NCI-H1048 (cell line): ENCODE results near the gene HTR7.
"Not testable (repeated sequence)": the region's sequence is repeated elsewhere in the genome, so short reads cannot be mapped to it uniquely, and the experiment has no call there.

Experiments
- DNase-seq: peaks from one replicate; lab custom pipeline; 2025; lab: John Stamatoyannopoulos, UW

Gene HTR7

GRCh38 chr10:90857635-90858460 lies at the start of gene HTR7:
TSS of gene HTR7 (minus strand) at chr10:90858039. CDS start at chr10:90857671, 368 bp downstream.
- no peak for DNase-seq

DNA sequence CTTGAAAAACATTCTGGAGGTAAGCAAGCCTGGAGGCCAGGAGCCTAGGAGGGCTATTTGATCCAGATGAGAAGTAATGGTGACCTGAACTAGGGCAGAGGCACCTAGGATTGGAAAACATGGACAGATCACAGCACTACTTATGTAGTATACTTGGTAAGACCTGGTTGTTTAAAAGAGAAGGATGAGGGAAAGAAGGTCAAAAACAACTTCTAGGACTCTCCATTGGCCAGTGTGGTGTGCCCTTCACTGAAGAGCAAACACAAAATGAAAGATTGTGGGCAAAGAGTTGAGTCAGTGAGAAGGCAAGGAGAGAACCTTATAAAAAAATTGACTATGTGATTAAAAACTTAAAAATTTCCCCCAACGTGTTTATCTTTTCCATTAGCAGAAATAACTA lies 48.8 kb upstream of the HTR7 start:
- DNase-seq: no peak

DNA sequence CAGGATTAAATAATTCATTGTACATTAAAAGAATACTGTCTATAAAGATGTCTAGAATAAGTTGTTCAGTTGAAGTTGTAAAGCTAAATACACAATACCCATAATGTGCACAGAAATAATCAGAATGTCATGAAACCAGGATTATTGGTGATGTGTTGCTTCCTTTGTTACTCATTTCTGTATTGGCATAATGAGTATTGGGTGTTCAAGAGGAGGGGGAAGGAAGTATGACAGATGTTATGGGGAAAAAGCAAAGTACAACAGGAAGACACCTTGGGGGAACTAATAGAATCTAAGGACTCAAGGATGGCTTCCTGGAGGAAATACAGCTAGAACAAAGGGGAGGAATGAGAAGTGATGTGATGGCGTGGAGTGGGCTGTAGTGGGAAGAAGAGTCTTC lies 48.1 kb upstream of the HTR7 start:
- DNase-seq: no peak

DNA sequence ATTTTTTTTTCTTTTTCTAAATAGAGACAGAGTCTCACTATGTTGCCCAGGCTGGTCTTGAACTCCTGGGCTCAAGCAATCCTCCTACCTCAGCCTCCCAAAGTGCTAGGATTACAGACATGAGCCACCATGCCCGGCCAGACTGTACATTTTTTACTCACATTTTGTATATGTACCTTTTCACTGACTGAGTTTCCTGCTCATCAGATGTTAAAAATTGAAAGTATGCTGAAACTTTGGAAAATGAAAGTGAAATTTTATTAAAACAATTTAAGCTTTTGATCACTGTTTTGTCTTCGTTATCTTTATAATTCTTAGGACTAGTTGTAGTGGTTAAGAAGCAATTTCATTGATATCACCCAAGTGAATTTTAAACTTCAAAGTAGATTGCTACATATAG lies 39.1 kb upstream of the HTR7 start:
- not testable (repeated sequence) for DNase-seq

GRCh38 chr10:90893190-90893589 lies 35.4 kb upstream of the HTR7 start:
- no peak for DNase-seq

- DNase-seq: no peak
These were observed 32.5 kb upstream of the HTR7 start for GRCh38 chr10:90890347-90890746.

DNA sequence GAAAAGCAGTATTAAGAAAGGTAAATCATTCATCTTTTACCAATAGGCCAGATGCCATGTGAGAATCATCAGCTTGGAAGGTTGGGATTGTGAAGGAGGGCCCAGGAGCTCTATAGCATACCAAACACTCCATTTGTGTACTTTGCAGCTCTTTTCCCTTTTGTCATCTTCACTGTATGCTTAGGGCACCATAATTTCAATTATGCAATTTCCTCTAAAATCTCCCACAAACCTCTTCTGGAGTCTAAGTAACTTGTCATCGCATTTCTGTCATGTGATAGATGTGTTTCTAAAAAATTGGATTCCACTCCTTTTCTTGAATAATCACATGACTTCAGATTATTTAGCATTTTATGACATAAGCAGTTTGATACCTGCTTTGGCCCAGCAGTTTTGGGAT lies 31.8 kb upstream of the HTR7 start:
- DNase-seq: no peak

DNA sequence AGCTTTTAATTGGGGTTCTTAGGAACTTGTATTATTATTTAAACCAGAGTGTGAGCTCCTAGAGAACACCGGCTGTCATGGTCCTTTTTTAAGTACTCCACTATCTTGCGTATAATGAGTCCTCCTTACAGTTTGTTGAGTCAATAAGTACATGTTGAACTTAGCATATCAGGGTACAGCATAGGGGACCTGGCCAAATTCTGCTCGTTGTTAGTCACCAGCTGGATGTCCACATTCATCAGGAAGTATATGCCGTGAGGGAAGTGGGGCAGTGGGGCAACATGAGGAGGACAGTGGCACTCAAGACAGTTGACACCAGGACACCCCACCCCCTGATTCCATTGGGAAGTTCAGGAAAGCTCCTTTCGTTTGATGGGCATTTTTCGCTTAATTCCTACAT lies 30.5 kb upstream of the HTR7 start:
- no peak for DNase-seq

GRCh38 chr10:90887555-90887954 lies 29.7 kb upstream of the HTR7 start:
- DNase-seq: no peak

DNA sequence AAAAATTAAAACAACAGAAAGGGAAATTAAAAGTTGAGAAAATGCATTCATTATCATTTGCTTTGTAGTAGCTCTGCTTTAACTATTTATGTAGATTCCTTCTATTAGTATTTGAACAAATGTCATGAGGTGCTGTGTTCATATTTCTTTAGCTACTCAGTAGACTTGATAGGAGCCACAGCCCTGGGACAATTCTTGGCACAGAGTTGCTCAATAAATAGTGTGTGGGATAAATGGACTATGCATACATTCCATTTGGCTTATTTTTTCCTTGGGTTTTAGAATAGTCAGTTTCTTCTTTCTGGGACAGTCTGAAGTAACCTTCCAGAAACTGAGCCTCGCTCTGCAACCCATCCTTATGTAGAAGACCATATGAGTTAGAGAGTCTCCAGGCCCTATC lies 27.3 kb upstream of the HTR7 start:
- DNase-seq: no peak

- no peak for DNase-seq
These were observed 26.6 kb upstream of the HTR7 start for GRCh38 chr10:90884431-90884830.

DNA sequence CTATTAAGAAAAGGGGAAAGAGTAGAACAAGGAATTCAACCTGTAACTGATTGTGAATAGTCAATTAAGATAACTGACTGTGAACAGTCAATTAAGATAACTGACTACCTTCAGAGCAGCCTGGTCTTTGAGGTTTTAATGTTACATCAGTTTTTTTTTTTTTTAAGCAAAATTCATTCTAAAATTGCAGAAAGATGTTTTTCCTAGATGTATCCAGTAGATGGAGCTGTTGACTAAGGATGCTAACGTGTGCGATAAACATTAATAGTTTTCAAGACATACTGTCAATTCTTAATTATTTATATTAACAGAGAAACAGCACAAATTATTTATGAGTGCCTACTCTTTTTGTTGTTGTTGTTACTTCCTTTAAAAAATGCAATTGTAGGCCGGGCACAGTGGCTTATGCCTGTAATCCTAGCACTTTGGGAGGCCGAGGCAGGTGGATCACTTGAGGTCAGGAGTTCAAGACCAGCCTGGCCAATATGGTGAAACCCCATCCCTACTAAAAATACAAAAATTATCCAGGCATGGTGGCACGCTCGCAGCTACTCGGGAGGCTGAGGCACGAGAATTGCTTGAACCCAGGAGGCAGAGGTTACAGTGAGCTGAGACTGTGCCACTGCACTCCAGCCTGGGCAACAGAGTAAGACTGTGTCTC lies 22.4 kb upstream of the HTR7 start:
- DNase-seq: not testable (repeated sequence)

- no peak for DNase-seq
These were observed 21.2 kb upstream of the HTR7 start for GRCh38 chr10:90879062-90879461.

DNA sequence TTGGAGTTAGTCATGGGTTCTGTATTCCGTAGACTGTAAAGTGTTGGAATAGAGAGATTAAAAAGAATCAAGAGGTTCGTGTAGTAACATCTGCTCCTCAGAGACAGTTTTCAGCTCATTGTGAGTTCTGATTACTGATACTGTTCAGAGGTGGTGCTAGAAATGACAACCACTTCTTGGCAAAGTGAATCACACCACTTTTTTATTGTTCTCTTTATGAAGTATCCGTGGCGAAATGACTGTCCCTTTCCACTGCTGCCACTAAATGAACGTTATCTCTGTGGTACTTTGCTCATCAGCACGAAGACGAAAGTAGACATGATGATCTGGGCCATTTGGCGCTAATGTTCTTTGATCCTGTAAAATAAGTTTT lies 14.8 kb upstream of the HTR7 start:
- DNase-seq: no peak

DNA sequence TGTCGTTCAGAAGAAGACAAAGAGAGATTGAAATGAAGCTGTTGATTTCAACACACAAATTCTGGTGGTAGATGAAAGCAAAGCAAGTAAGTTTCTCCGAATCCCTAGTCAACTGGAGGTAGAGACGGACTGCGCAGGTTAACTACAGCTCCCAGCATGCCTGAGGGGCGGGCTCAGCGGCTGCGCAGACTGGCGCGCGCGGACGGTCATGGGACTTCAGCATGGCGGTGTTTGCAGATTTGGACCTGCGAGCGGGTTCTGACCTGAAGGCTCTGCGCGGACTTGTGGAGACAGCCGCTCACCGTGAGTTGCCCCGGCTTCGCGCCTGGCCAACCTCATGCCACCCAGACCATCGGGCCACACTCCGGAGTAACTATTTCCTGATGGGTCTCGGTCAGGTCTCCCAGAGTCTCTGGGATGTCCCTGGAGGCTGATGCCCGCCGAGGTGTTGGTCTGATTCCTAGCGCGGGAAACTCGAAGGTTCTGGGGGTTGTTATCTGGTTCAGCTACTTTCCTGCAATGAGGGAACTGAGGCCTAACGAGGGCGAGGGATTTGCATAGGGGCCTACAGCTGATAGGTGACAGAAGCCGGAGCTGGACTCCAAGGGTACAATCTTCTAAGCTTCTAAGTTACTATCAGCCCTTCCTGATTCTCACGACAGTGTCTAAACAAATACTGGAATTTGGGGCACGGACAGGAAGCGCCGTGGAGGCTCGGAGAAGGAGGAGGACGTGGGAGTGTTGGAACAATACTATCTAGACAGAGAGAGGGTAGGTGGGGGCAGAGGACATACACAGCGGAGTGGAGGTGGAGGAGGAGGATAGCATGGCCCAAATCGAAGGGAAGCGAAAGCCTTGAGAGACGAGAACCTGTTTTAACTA lies 14.2 kb upstream of the HTR7 start, which contains the start of gene RPP30:
TSS of gene RPP30 (plus strand) at position 209 of the 882 bp plus-strand sequence. CDS start at position 222, 13 bp downstream.
- peak; percentile 25 for DNase-seq

- DNase-seq: no peak
These were observed 13.5 kb upstream of the HTR7 start for GRCh38 chr10:90871279-90871765.

DNA sequence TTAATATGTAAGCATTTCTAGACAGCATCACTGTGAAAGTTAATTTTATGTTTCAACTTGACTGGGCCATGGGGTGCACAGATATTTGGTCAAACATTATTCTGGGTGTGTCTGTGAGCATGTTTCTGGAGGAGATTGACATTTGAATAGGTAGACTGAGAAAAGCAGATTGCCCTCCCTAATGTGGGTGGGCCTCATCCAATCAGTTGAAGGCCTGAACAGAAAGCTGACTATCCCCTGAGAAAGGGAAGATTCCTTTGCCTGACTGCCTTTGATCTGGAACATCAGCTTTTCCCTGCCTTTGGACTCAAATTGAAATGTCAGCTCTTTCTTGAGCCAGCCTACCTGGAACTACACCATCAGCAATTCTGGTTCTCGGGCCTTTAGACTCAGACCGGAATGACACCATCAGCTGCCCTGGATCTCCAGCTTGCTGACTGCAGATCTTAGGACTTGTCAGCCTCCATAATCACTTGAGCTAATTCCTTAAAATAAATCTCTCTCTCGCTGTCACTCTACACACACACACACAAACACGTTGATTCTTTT lies 8.3 kb upstream of the HTR7 start:
- no peak for DNase-seq

- no peak for DNase-seq
These were observed 7.6 kb upstream of the HTR7 start for GRCh38 chr10:90865401-90865800.

- DNase-seq: no peak
These were observed 5.2 kb upstream of the HTR7 start for GRCh38 chr10:90862908-90863514.

GRCh38 chr10:90860790-90861189 lies 3.0 kb upstream of the HTR7 start:
- DNase-seq: no peak

DNA sequence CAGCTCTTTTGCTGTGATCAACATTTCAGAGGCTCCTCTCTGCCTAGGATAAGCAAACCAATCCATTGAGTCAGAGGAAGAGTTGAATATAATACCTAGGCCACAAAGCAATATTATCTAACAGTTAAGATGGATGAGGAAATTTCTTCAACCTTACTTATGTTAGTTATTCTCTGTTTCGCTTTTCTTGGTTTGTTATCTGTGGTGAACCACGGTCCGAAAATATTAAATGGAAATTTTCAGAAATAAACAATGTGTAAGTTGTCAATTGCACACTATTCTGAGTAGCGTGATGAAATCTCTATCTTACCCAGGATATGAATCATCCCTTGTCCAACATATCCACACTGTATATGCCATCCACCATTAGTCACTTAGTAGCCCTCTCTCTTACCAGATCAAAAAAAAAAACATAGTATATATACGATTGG lies 1.5 kb upstream of the HTR7 start:
- DNase-seq: no peak
